HG03135 (cell line): ENCODE data around the gene LEMD2.

Experiments
- ATAC-seq: cut with Tn5 transposase; IDR thresholded peaks from one replicate; pipeline ENCODE4 v1.9.1; 2021; ENCODE audit warnings: mild to moderate bottlenecking, moderate library complexity; ENCODE audit not compliant: unreplicated experiment

The LEMD2 gene

DNA sequence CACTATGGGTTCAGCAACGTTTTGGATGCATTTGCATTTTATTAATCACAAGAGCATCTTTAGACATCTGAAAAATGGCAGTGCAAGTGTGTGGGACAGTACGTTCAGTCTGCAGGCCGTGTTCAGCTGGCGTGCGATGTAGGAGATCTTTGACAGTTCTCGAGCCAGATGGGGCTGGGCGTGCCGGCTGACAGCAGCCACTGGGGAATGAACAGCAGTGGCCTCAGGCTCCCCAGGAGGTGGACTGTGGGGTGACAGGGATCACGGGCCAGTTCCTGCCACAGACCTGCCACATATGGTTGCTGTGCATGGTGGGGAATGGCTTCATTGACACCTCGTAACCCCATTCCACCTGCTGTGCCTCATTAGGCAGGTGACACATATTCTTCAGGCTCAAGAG, 31.3 kb upstream of the LEMD2 start:
- no peak for ATAC-seq

DNA sequence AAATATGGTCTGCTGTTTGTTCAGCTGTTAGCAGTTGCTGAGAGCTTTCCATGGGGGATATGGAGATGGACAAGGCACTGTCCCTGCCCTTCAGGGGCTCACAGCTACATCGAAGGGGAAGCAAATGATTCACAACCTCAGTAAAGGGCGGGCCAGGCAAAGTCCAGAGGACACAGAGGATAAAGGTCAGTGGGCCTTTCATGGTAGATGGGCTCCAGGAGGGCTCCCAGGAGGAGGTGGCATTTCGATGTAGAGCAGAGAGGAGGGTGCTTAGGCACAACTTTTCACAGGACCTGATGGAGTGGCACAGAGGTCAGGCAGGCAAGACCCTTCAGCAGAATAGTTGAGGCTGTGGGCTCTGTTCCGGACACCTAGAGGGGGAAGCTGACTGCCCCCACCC, 30.1 kb upstream of the LEMD2 start:
- no peak for ATAC-seq

DNA sequence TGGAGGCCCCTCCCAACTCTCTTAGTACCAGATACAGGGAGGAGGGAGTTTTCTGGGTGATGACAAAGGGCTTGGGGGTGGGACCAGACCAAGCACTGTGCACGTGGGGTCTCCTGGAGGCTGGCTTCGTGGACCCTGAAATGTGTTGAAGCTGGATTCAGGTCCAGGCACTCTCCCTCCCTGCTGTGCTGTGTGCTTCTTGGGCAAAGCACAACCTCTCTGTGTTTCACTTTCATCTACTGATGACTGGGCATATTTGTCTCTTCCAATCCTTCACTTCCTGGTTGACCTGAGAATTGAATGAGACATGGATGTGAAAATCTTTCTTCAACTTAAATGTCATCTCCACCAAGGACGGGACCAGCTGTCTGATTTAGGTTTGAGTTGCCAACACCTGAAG, 29.4 kb upstream of the LEMD2 start:
- ATAC-seq = no peak

DNA sequence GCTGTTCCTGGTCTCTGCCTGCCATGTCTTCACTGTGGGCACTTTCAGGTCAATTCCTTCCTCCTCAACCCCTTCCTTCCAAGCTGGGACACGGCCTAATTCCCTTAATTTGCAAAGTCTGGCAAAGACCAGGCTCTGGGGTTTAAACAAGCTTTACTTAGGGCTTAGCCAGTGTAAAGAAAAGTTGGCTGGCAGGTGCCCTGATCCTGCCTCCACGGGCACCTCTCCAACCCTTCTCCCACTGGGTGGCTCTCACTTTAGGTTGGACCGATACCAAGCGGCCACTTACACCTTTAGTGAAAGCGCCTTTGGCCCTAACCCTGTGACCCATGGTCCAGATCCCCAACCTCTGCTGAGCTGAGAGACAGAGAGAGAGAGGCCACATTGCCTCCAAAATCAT, 28.6 kb upstream of the LEMD2 start:
- ATAC-seq = no peak

DNA sequence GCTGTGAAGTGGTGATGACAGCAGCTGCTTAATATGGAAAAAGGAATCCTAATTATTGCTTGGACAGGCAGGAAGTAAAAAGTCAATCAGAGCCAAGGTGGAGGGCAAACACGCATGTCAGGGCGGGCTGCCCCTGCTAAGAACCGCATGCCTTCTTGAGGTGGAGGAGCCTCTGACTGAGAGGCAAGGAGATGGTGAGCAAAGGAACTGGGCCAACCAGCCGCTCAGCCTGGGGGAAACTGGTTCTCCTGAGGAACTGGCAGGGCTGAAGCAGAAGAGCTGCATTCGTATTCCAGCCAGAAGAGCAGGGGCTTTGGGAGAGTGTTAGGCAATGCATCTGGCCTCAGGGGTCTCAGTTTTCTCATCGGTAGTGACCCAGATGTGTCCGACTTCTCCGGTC, 28.0 kb upstream of the LEMD2 start:
- ATAC-seq = no peak

DNA sequence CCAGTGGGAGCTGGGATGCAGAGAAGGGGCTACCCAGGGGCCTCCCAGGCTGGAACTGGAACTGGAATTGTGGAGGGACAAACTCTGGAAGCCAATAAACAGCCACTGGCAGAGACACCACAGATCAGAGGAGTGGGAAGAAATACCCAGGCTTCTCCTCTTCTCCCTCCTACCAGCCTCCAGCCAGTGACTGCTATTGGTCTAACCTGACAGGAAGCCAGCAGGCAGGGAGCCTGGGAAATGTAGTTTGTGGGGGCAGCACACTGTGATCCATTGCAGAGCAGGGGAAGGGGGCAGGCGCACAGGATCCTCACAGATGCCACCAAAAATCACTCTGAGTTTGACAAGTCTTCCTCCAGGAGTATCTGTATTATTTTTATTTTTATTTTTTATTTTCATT, 26.9 kb upstream of the LEMD2 start:
- ATAC-seq = no peak

DNA sequence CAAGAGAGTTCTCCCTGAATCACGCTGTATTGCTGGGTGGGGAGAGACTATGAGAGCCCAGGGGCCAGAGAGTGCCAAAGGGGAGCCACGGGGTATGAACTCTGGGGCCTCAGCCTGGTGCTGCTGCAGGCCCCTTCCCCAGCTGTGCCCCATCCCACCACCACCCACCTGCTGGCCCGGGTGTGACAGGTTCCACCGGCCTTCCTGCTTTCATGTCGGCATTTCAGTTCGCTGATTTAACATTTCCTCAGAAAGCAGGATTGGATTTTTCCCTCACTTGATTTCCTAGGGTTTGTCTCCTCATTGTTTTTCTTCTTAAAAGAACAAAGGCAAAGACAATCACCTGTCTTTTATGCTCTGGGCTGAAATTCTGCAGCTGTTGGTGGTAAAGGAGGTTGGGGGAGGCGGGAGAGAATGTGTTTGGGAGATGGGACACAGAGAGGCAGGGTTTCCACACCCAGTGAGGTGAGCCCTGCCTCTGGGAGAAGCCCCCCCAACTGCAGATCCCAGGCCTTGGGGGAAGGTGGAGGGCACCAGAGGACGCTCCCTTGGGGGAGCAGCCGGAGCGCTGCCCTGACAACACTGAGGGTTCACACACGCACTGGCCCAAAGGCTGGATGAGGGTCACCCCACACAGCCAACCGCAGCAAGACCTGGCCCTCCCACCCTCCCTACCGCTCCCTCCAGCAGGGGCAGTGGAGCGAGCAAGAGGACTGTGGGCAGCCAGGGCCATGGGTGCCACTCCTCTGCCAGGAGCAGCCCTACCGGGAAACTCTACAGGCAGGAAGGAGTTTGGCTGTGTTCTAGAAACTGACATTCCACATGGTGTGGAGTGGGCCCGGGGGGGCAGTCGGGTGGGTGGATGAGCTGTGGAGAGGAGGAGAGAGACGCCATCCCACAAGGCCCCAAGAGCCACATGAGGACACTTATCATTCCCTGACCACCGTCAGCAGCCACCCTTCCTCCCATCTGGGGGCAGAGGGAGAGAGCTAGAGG, 25.4 kb upstream of the LEMD2 start:
- ATAC-seq = no peak

DNA sequence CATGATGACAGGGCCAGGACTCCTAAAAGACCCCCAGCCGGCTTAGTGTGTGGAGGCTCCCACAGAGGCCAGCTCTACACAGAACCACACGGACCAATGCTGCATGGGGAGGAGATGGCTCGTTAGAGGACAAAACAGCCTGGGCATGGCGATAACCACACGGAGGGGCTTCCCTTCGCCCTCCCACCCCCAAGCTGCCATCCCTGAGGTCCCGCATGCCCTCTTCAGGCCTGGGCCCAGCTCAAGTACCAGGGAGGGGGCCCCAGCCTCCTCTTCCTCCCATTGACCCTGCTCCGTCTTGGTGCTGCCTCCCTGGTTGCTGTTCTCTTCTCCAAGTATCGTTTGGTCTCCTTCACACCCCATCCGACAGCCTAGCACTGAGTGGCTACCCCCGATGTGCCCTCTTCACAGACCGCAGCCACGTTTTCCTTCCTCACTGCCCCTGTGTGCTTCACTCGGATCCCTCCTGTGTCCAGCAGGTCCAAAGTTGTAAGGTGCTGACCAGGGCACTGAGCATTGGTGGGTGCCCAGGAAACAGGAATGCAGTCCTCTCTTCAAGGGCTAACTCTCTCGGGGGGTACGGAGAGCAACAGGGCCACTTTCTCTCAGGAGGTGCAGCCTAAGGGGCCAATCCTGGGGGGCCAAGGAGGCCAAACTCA, 24.4 kb upstream of the LEMD2 start:
- no peak for ATAC-seq

DNA sequence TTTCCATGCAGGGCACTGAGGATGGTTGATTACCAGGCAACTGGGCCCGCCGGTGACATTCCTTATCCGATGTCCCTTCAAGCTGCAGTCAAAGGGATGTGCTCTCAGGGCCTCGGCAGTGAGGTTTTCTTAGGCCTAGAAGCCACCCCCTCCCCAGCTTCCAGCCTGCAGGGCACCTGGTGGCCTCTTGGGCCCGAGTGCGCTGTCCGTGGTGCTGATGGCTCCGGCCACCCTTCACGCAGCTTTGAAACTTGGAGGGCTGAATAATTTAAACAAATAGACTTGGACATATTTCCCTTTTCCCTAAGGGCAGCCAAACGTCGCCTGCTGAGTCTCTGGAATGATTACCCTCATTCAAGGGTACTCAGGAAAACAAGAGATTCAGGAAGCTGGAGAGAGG, 23.7 kb upstream of the LEMD2 start:
- no peak for ATAC-seq

DNA sequence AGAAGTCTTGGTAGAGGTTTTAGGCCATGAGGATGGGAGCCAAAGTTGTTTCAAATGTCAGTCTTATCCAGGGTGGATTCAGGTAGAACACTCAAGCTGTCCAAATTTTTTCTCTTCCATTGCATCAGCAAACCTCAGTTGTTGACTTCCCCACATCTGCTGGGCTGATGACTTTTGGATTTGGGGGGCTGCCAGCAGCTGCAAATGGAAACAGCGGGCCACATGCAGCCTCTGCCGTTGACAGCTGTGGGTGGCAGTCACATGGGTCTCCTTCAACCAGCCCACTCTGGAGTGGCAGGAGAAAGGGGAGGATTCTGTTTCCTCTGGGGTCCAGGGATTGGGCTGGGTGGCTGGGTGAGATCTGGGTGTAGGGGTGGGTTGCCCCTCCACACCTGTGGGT, 20.7 kb upstream of the LEMD2 start:
- no peak for ATAC-seq

DNA sequence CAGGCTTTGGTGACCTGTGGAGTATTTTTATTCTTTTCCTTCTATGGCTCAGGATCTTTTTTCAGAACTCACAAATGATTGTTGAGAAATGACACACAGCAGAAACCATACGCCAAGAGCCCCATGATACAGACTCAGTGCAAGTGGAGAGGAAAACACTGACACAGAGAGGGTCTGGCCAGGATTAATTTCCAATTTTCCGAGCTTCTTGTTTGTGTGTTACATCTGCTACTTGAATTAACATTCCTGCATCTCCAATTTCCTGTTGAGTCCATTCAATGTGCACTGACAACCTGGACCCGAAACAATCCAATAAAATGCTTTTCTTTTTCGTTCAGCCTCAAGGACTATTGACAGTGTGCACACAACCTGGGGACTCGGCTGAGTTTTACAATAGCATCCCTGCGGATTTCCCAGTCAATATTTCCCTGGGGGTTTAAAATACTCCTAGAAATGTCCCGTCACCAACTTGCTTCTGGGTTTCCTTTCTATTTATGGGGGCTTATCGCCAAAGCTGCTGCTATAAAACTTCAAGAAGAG, 19.8 kb upstream of the LEMD2 start:
- ATAC-seq = no peak

DNA sequence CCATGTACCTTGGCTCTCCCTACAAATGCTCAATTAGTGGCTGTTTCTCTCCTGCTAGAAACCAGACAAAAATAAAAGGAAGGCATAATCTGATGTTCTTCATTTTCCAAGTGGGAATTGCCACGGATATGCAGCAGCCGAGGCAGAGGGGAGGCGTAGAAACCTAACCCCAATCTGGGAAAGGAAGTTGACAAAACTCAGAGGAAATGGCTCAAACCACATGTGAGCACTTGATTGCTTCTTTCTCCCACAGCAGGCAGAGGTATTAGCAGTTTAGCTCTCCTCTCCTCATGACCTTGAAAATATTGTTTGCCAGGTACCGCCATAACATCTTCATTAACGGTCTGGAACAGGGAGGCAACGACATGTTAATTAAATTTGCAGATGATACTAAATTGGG, 18.7 kb upstream of the LEMD2 start:
- ATAC-seq = no peak

DNA sequence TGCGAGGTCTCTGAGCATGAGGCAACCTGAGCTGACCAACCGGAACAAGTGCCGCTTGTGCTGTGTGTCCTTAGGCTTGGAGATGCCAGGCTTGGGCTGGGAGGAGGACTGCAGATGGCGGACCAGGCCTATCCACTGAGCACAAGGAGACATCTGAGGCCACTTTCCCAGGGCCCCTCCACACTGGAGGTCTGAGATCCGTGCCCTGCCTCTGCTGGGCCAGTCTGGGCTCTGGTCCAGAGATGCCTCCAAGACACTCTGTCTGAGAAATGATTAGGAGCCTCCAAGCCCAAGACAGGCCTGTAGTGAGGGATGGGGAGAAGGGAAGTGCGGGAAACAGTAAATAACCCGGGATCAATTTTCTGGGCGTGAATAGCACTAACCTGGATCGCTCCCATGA, 17.9 kb upstream of the LEMD2 start:
- ATAC-seq = no peak

DNA sequence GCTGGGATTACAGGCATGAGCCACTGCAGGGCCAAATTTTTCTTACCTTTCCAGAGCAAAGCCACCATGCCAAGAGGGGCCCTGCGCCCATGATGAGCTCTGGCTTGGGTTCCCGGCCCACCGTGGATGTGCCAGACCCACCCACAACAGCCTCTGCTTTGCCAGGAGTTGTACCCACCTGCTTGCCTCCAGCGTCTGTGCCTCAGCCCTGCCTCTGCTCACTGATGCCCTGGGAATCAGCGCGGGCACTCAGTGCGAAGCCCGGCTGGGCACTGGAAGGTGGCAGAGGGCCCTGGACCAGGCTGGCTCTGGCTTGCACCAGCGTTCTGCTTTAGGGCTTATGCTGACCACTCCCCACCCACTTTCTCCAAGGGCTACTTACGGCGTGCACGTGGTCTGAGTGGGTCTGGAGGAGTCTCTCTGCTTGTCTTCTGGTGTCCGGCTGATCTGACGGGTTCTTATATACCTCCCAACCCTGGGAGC, 14.7 kb upstream of the LEMD2 start, which contains the start of gene MLN:
Gene MLN, minus strand, starts transcription at position 433 of the 483 bp plus-strand sequence. CDS start 2,840 bp downstream, outside the sequence.
- ATAC-seq = no peak

DNA sequence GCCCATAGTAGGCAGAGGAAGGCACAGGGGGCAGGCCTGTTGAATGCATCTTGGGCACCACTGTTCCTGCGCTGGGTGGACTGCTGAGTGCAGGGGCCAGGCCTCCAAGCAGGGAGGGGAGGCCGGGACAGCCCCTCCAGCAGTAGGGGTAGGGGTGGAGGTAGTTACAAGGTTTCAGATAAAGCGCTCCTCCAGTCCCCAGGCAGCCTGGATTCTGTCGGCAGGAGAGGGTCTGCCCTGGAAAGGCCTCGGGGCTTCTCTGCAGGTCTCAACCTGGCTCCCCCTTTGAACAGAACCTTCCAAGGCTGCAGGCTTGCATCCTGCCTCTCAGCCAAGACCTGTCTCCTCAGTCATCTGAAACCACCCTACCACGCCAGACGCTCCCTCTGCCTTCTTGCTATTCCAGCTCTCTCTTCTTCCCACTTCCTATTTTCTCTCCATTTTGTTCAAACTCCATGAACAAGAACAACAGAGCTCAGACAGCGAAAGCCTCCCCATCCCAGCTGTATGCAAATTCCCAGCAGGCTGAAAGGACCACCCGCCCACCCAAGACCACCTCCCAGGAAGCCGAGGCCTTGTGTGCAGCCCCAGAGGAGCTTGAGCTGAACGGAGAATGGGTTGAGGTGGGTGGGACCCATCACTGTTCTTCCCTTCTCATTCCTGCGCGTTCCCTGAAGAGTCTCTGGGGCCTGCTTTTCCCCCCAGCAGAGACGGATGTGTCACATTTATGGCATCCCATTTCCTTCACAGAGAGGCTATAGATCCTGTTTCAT, 13.4 kb upstream of the LEMD2 start:
- ATAC-seq = no peak

DNA sequence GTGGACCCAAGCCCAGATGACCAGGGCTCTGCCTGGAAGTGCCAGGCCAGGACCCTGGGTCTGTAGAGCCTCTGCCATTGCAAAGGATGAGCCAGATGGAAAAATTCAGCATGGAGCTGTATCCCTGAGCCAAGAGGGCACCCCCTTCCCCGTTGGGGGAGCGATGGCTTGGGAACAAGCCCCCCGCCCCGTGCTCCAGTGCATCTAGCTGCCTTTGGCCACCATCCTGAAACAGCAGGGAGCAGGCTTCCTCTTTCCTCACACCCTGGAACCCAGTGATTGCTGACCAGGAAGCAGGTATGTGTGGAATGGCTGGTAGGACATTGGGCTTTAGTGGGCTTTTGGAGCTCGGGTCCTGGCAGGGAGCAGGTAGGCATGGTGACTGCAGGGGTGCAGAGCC, 12.7 kb upstream of the LEMD2 start:
- ATAC-seq = no peak

DNA sequence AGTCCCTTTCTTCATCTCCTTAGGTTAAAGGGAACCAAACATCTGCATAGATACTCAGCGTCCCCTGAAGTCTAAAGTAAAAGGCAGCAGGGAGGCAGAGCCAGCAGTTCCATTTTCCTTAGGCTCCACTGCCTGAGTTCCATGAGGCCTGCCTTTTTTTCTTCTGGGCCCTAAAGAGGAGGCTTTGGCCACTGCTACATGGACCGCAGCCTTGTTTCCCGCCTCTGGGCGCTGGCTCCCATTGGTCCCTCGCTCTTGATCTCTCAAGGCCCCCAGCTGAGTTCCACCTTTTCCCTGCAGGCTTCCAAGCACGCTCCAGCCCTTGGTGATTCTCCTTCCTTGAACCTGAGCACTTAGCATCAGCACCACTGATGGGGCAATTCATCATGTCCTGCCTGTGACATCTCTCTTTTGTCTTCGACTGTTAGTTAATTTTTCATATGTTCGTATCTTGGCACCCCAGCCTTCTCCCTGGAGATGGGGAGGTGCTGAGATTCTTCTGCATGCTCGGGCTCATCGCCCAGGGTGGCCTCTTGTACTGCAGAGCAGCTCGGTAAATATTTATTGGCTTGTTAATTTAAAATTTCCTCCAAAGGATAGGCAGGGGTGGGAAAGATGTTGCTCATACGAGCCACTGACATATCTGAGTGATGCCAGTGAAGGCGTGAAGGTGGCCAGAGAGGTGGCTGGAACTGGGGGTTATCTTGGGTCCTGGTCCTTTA, 11.5 kb upstream of the LEMD2 start:
- ATAC-seq = no peak

DNA sequence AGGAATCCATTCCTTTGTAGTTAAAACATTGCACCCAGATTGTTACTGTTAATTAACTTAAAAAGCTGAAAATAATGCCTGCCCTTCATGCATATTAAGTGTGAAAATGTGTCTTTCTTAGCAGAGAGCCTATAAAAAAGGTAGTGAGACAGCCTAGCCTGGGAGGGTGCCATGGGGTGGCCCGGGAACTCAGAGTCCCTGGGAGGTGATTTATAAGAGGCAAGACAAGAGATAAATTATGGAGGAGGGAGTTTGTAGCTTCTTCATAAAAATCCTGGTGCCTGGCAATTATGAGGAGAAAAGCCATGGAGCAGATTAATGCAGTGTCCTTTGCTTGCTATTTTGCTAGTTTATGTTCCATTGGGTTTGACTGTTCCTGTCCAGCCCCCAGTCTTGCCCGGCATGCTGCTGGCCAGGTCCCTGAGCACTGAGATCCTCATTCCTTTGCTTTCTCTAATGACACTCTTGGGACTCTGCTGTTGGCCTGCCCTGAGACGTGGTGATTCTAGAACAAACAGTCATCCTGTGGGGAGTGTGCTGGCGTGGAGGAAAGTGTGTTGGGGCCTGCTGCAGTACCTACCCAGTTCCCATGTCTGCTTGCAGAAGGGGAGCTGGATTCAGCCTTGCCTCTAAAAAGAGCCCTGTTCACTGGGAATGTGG, 10.7 kb upstream of the LEMD2 start:
- ATAC-seq = no peak

DNA sequence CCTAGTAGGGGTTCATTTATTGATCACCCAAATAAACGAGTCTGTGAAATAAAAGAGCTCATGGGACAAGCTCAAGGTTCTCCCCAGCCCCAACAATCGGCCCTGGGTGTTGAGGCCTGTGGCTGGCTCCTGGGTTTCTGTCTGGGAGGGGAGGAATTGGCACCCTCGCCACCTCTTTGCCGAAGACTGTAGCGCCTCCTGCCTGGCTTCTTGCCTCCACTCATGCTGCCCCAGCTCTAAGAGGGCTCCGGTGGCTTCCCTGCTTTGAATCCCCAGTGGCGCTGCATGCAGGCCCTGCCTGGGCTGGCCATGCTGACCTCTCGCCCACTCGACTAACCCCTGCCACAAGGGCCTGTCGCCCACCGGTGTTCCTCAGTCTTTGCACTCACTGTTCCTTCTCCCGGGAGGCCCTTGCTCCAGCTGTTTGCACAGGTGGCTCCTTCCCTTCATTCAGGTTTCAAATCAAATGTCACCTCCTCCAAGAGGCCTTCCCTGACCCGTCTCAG, 9.5 kb upstream of the LEMD2 start:
- ATAC-seq = no peak
